Mesenchymal stem cell (in vitro differentiated cells and primary cell): ENCODE data around the gene ARHGAP24.
"Not testable (repeated sequence)": the region's sequence is repeated elsewhere in the genome, so short reads cannot be mapped to it uniquely, and the experiment has no call there.

Experiments used
- DNase-seq: peaks from one replicate; pipeline ENCODE4 v3.0.0-alpha.2; 2013
- H2AFZ ChIP-seq: one replicate; pipeline ENCODE4 v1.6.1; 2013; ENCODE audit warnings: low read depth, mild to moderate bottlenecking, control low read depth, inconsistent platforms, low read length, moderate library complexity
- H2AK5ac ChIP-seq: 2 replicates; pipeline ENCODE4 v1.6.1; 2013; ENCODE audit warnings: low read length, moderate library complexity, mild to moderate bottlenecking, inconsistent platforms; ENCODE audit not compliant: severe bottlenecking
- H2BK120ac ChIP-seq: one replicate; pipeline ENCODE4 v1.6.1; 2013; ENCODE audit warnings: low read depth, mild to moderate bottlenecking, inconsistent platforms, low read length, moderate library complexity
- H2BK12ac ChIP-seq, 2 experiments: one replicate each; pipeline ENCODE4 v1.6.1; 2013; ENCODE audit warnings: inconsistent platforms in 2 of 2, low read length in 2 of 2, mild to moderate bottlenecking in 2 of 2, moderate library complexity in 2 of 2, control low read depth in 1 of 2
- H2BK15ac ChIP-seq: one replicate; pipeline ENCODE4 v1.6.1; 2013; ENCODE audit warnings: mild to moderate bottlenecking, low read depth, inconsistent platforms; ENCODE audit not compliant: poor library complexity, severe bottlenecking
- H2BK5ac ChIP-seq: 2 replicates; pipeline ENCODE4 v1.6.1; 2013; ENCODE audit warnings: low read depth, mild to moderate bottlenecking, low read length, control low read depth, inconsistent platforms; ENCODE audit not compliant: poor library complexity, severe bottlenecking
- H3K14ac ChIP-seq, 2 experiments: one replicate each; pipeline ENCODE4 v1.6.1; 2013; ENCODE audit warnings: inconsistent platforms in 2 of 2, low read length in 2 of 2, control low read depth in 1 of 2, mild to moderate bottlenecking in 1 of 2, moderate library complexity in 1 of 2
- H3K18ac ChIP-seq, 2 experiments: one replicate each; pipeline ENCODE4 v1.6.1; 2013; ENCODE audit warnings: inconsistent platforms in 2 of 2, low read length in 2 of 2, control low read depth in 1 of 2, low read depth in 1 of 2, mild to moderate bottlenecking in 1 of 2
- H3K23ac ChIP-seq, 2 experiments: one replicate each; pipeline ENCODE4 v1.6.1; 2013; ENCODE audit warnings: inconsistent platforms in 2 of 2, low read length in 2 of 2, mild to moderate bottlenecking in 2 of 2, moderate library complexity in 2 of 2, control low read depth in 1 of 2
- H3K27ac ChIP-seq: 2 replicates; pipeline ENCODE4 v1.5.1; 2013; ENCODE audit warnings: mild to moderate bottlenecking, moderate library complexity, low read length, control low read depth, inconsistent platforms; ENCODE audit not compliant: poor library complexity, severe bottlenecking
- H3K27me3 ChIP-seq, 2 experiments: 2 replicates each; pipeline versions ENCODE4 v1.6.1 to v1.7.0; 2013; ENCODE audit warnings: low read length in 2 of 2, mild to moderate bottlenecking in 2 of 2, moderate library complexity in 2 of 2, control low read depth in 1 of 2, inconsistent platforms in 1 of 2; ENCODE audit not compliant: control insufficient read depth in 1 of 2, insufficient read depth in 1 of 2
- H3K36me3 ChIP-seq, 2 experiments: 2 replicates each; pipeline versions ENCODE4 v1.6.1 to v1.7.0; 2013; ENCODE audit warnings: low read length in 2 of 2, control low read depth in 1 of 2, inconsistent platforms in 1 of 2, low read depth in 1 of 2, mild to moderate bottlenecking in 1 of 2; ENCODE audit not compliant: insufficient read depth in 2 of 2, control insufficient read depth in 1 of 2
- H3K4ac ChIP-seq, 2 experiments: one replicate each; pipeline ENCODE4 v1.6.1; 2013; ENCODE audit warnings: inconsistent platforms in 2 of 2, low read length in 2 of 2, mild to moderate bottlenecking in 2 of 2, moderate library complexity in 2 of 2, control low read depth in 1 of 2, low read depth in 1 of 2
- H3K4me1 ChIP-seq: 2 replicates; pipeline ENCODE4 v1.6.1; 2013; ENCODE audit warnings: low read depth, low read length, control low read depth; ENCODE audit not compliant: control insufficient read depth, insufficient read depth
- H3K4me2 ChIP-seq: 2 replicates; pipeline ENCODE4 v1.6.1; 2013; ENCODE audit warnings: low read length, mild to moderate bottlenecking, inconsistent platforms; ENCODE audit not compliant: poor library complexity, severe bottlenecking
- H3K4me3 ChIP-seq, 2 experiments: 2 replicates each; pipeline versions ENCODE4 v1.5.1 to v1.7.0; 2013; ENCODE audit warnings: low read length in 2 of 2, mild to moderate bottlenecking in 2 of 2, control low read depth in 1 of 2, low read depth in 1 of 2; ENCODE audit not compliant: insufficient read depth in 1 of 2
- H3K79me1 ChIP-seq: replicated peaks from 2 replicates; pipeline ENCODE4 v1.6.1; 2013; ENCODE audit warnings: mild to moderate bottlenecking, control low read depth, low read length, inconsistent platforms; ENCODE audit not compliant: poor library complexity, severe bottlenecking
- H3K9ac ChIP-seq: 2 replicates; pipeline ENCODE4 v1.7.0; 2013; ENCODE audit warnings: mild to moderate bottlenecking, low read length, moderate library complexity
- H3K9me3 ChIP-seq: 2 replicates; pipeline ENCODE4 v1.7.0; 2013; ENCODE audit warnings: mild to moderate bottlenecking, low read length; ENCODE audit not compliant: control insufficient read depth
- H4K8ac ChIP-seq: one replicate; pipeline ENCODE4 v1.6.1; 2013; ENCODE audit warnings: inconsistent platforms, mild to moderate bottlenecking, low read length, moderate library complexity
- H4K91ac ChIP-seq: one replicate; pipeline ENCODE4 v1.6.1; 2013; ENCODE audit warnings: mild to moderate bottlenecking, low read length, inconsistent platforms
- WGBS: methylation state at CpG from one replicate; pipeline ENCODE4 v1.1.7; 2013; ENCODE audit warnings: mixed read lengths; 5-methylcytosine and 5-hydroxymethylcytosine counted together

The ARHGAP24 gene

GRCh38 chr4:85901500-85901899 lies 426.6 kb downstream of the ARHGAP24 start:
- Histone ChIP-seq H3K14ac (no peak overlapping the region), H2AFZ (no peak overlapping the region), H3K9me3 (no peaks in the 10 kb centered on the region), H3K27ac (no peak overlapping the region), H2BK120ac (no peak overlapping the region), H3K23ac (no peak overlapping the region), H3K4me1 (peaks cover 3% of the 10 kb centered on the region), H3K4me3 (no peak overlapping the region), H2AK5ac (no peak overlapping the region), H4K8ac (no peak overlapping the region), H3K9ac (no peak overlapping the region), H3K27me3 (no peaks in the 10 kb centered on the region), H4K91ac (no peak overlapping the region), H2BK15ac (no peak overlapping the region), H3K4me2 (no peak overlapping the region), H2BK12ac (no peak overlapping the region), H3K79me1 (peaks cover 4% of the 10 kb centered on the region), H3K18ac (no peak overlapping the region), H3K4ac (no peak overlapping the region), H2BK5ac (no peak overlapping the region), H3K36me3 (peaks cover 0 to 6% of the 10 kb centered on the region in 2 experiments)
- peak; percentile 83 for DNase-seq

- not testable (repeated sequence) for H3K27ac ChIP-seq, H3K4me1 ChIP-seq, H3K14ac ChIP-seq, H3K4ac ChIP-seq, H4K8ac ChIP-seq, H3K23ac ChIP-seq, H3K36me3 ChIP-seq, H3K4me2 ChIP-seq, H3K9me3 ChIP-seq, H3K79me1 ChIP-seq, H4K91ac ChIP-seq, H3K18ac ChIP-seq, H2BK5ac ChIP-seq, H2AK5ac ChIP-seq, H2BK12ac ChIP-seq, H2BK15ac ChIP-seq, H3K4me3 ChIP-seq, DNase-seq, H3K27me3 ChIP-seq, H3K9ac ChIP-seq, H2BK120ac ChIP-seq, H2AFZ ChIP-seq
- WGBS: 98% methylated on average over 11 of the region's 11 CpGs
Observed at GRCh38 chr4:85902647-85903046, 427.7 kb downstream of the ARHGAP24 start.

- Histone ChIP-seq H4K8ac (no peak overlapping the region), H3K4me3 (no peak overlapping the region), H2BK120ac (no peak overlapping the region), H2BK5ac (no peak overlapping the region), H3K27me3 (no peaks in the 10 kb centered on the region), H3K18ac (no peak overlapping the region), H2BK12ac (no peak overlapping the region), H3K23ac (no peak overlapping the region), H4K91ac (no peak overlapping the region), H3K79me1 (peaks cover 4% of the 10 kb centered on the region), H3K9ac (no peak overlapping the region), H2AK5ac (no peak overlapping the region), H3K27ac (no peak overlapping the region), H3K9me3 (no peaks in the 10 kb centered on the region), H3K4me2 (no peak overlapping the region), H3K14ac (no peak overlapping the region), H2BK15ac (no peak overlapping the region), H3K4me1 (no peaks in the 10 kb centered on the region), H3K4ac (no peak overlapping the region), H3K36me3 (peaks cover 0 to 4% of the 10 kb centered on the region in 2 experiments), H2AFZ (no peak overlapping the region)
- 83% methylated on average over 2 of the region's 2 CpGs for WGBS
- no peak for DNase-seq
Observed at GRCh38 chr4:85905761-85906160, 430.8 kb downstream of the ARHGAP24 start.

- no peak overlapping the region for H3K14ac ChIP-seq
- H3K36me3 ChIP-seq: peaks cover 0 to 3% of the 10 kb centered on the region in 2 experiments
- no peak overlapping the region for H3K18ac ChIP-seq
- H3K4me2 ChIP-seq: no peak overlapping the region
- H3K9me3 ChIP-seq: no peaks in the 10 kb centered on the region
- H3K79me1 ChIP-seq: peaks cover 4% of the 10 kb centered on the region
- no peak overlapping the region for H2BK15ac ChIP-seq
- no peak overlapping the region for H3K4ac ChIP-seq
- H3K4me1 ChIP-seq: no peaks in the 10 kb centered on the region
- no peak overlapping the region for H3K27ac ChIP-seq
- no peak overlapping the region for H3K9ac ChIP-seq
- no peaks in the 10 kb centered on the region for H3K27me3 ChIP-seq
- no peak for DNase-seq
- H3K23ac ChIP-seq: no peak overlapping the region
- no peak overlapping the region for H3K4me3 ChIP-seq
- H2AFZ ChIP-seq: no peak overlapping the region
- 100% methylated on average over 1 of the region's 2 CpGs for WGBS
- H2BK5ac ChIP-seq: no peak overlapping the region
- H4K91ac ChIP-seq: no peak overlapping the region
- no peak overlapping the region for H2BK12ac ChIP-seq
- no peak overlapping the region for H2BK120ac ChIP-seq
- H2AK5ac ChIP-seq: no peak overlapping the region
- no peak overlapping the region for H4K8ac ChIP-seq
Observed at GRCh38 chr4:85907001-85907400, 432.1 kb downstream of the ARHGAP24 start.
